SK-N-SH (cell line): Measurements from ENCODE around the gene PXN.
"Not testable (repeated sequence)": the region's sequence is repeated elsewhere in the genome, so short reads cannot be mapped to it uniquely, and the experiment has no call there.

ENCODE experiments used
- CHD2 ChIP-seq: fragments of 150-350 bp; IDR thresholded peaks from 2 replicates; pipeline ENCODE4 v1.6.1; 2018; ENCODE audit warnings: low read length; ENCODE audit not compliant: partially characterized antibody
- CTCF ChIP-seq: fragments of 200-600 bp; sonication (generic); IDR thresholded peaks from 2 replicates; pipeline ENCODE4 v1.6.1; 2017; ENCODE audit warnings: antibody characterized with exemption, mild to moderate bottlenecking, moderate library complexity
- GABPA ChIP-seq: IDR thresholded peaks from 2 replicates; pipeline ENCODE4 v1.4.0; 2012; ENCODE audit warnings: low read depth, mild to moderate bottlenecking
- RAD21 ChIP-seq: IDR thresholded peaks from 2 replicates; pipeline ENCODE4 v1.6.1; 2012; ENCODE audit warnings: mild to moderate bottlenecking, low read length
- RCOR1 ChIP-seq: fragments of 150-350 bp; IDR thresholded peaks from 2 replicates; pipeline ENCODE4 v1.6.1; 2017; ENCODE audit warnings: antibody characterized with exemption, low read length
- SMC3 ChIP-seq: IDR thresholded peaks from 2 replicates; pipeline ENCODE4 v1.6.1; 2012; ENCODE audit warnings: low read depth, low read length, improper control_type of control experiment
- YY1 ChIP-seq: IDR thresholded peaks from 2 replicates; pipeline ENCODE4 v1.4.0; 2012; ENCODE audit warnings: low read depth, mild to moderate bottlenecking
- ZBTB33 ChIP-seq: IDR thresholded peaks from 2 replicates; pipeline ENCODE4 v1.4.0; 2012; ENCODE audit warnings: low read depth, borderline replicate concordance

GRCh38 chr12:120206781-120207180, 58.7 kb downstream of the PXN start:
- TF ChIP-seq RCOR1, SMC3, CTCF, CHD2, RAD21, ZBTB33, GABPA, YY1: not testable (repeated sequence)
